A673 (cell line): ENCODE data around the gene GPR84.

ENCODE experiments used
- EZH2 ChIP-seq: fragments of 200-600 bp; sonication (generic); IDR thresholded peaks from 2 replicates; pipeline ENCODE4 v1.6.1; 2017; ENCODE audit warnings: borderline replicate concordance, low read depth, mild to moderate bottlenecking, mixed read lengths, antibody characterized with exemption, low read length; ENCODE audit not compliant: poor library complexity, severe bottlenecking
- TF ChIP-seq, protein P1 (sequence below): fragments of 300-800, 200-600 bp; sonication (generic); conservative IDR thresholded peaks from 2 replicates; pipeline ENCODE4 v1.5.1; 2017; ENCODE audit warnings: low read depth, mild to moderate bottlenecking, antibody characterized with exemption, low read length, moderate library complexity, mixed read lengths

DNA sequence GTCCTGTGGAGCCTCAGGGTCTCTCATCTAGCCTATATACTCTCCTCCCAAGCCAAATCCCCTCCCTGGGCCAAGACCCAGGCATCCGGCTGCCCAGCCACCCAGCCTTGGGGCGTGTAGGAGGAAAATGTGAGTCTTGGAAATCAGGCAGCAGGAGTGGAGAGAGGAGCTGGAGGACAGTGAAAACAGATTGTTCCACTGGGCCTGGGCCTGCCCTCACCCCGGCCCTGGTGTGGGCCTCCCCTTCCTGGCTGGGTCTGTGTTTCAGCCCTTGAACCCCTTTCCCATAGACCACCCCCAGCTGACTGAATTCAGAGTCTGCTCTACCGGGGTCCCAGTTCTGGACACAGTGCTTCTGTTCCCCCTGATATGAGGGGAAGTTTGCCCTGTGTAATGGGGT lies 48.1 kb upstream of the GPR84 start:
- TF ChIP-seq, protein P1, sequence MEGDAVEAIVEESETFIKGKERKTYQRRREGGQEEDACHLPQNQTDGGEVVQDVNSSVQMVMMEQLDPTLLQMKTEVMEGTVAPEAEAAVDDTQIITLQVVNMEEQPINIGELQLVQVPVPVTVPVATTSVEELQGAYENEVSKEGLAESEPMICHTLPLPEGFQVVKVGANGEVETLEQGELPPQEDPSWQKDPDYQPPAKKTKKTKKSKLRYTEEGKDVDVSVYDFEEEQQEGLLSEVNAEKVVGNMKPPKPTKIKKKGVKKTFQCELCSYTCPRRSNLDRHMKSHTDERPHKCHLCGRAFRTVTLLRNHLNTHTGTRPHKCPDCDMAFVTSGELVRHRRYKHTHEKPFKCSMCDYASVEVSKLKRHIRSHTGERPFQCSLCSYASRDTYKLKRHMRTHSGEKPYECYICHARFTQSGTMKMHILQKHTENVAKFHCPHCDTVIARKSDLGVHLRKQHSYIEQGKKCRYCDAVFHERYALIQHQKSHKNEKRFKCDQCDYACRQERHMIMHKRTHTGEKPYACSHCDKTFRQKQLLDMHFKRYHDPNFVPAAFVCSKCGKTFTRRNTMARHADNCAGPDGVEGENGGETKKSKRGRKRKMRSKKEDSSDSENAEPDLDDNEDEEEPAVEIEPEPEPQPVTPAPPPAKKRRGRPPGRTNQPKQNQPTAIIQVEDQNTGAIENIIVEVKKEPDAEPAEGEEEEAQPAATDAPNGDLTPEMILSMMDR: no peak
- TF ChIP-seq EZH2: no peak
